Activated naive CD8-positive, alpha-beta T cell treated with anti-CD3 and anti-CD28 coated beads, Interleukin-2, amount 50 U/mL, for 24 hours (primary cell): ENCODE data around the gene SLC29A2.
"Not testable (repeated sequence)": the region's sequence is repeated elsewhere in the genome, so short reads cannot be mapped to it uniquely, and the experiment has no call there.

Experiments
- ATAC-seq: fragments of 150-1000 bp; cut with Tn5 transposase; one replicate; pipeline ENCODE4 v1.10.0; 2021
- DNase-seq: peaks from one replicate; pipeline ENCODE4 v3.0.0; 2021
- H3K27ac Mint-ChIP-seq: one replicate; pipeline ENCODE4 v1.8.0; 2021; ENCODE audit warnings: mild to moderate bottlenecking, mixed read lengths
- H3K27me3 Mint-ChIP-seq: one replicate; pipeline ENCODE4 v1.8.0; 2021; ENCODE audit warnings: mixed read lengths
- H3K36me3 Mint-ChIP-seq: one replicate; pipeline ENCODE4 v1.8.0; 2021; ENCODE audit warnings: low read depth, mixed read lengths
- H3K4me1 Mint-ChIP-seq: one replicate; pipeline ENCODE4 v1.8.0; 2021; ENCODE audit warnings: mixed read lengths
- H3K4me3 Mint-ChIP-seq: one replicate; pipeline ENCODE4 v1.8.0; 2021; ENCODE audit warnings: mild to moderate bottlenecking, moderate library complexity, mixed read lengths
- H3K9me3 Mint-ChIP-seq: one replicate; pipeline ENCODE4 v1.8.0; 2021; ENCODE audit warnings: mixed read lengths

The SLC29A2 gene

DNA sequence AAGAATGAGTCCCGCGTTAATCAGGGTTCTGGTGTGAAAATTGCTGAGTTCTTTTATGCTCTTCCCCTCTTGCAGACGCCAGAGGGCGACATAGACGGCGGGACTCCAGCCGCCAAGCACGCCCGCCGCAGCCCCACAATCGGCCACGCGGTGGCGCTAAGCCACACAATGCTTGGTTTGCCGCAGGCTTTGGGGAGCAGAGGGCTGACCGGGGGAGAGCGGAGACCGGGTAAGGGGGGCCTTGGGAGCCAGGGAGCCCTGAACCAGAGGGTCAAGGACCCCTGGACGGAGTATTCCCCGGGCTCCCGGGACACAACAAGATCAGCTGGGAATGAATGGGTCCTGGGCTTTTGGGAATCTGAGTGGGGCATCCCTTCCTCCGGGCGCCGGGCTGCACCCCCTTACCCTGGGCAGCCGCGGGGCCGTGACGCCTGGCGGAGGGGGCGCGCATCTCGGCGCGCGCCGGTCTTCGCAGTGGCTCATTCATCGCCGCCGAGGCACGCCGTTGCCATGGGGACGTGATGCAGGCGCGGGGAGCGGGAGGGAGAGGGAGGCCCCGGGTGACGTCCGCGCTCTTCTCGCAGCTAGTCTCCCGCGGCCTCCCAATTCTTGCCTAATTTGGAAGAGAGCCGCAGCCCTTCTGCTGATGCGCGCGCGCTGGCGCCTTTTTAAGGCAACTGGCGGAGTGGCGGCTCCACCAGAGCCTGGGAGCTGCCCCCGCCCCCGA lies 37.1 kb upstream of the SLC29A2 start:
- Mint-ChIP-seq H3K36me3 (no peaks in the 10 kb centered on the region), H3K27ac (peak overlapping the region; percentile 60), H3K4me1 (peaks cover 4% of the 10 kb centered on the region), H3K9me3 (no peaks in the 10 kb centered on the region), H3K4me3 (peak overlapping the region; percentile 74), H3K27me3 (peaks cover 31% of the 10 kb centered on the region)
- peak; percentile 91 for ATAC-seq
- peak; percentile 98 for DNase-seq

DNA sequence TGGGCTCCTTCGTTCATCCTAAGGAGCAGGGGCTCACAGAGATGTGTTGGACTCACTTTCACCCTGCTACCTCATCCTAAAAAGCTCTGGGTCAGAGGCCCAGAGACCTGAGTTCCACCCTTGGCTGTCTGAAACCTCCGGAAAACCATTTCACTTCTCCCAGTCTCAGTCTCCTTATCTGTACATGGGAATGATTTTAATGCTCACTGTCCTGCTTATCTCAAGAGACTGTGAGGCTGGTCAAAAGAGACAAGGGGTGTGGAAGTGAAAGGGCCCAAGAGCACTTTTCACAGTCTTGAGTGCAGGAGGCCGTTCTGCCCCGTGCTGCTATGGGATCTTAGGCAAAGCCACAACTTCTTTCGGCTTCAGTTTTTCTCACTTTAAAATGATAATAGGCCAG lies 36.1 kb upstream of the SLC29A2 start:
- DNase-seq (no peak), ATAC-seq (no peak)
- H3K36me3 Mint-ChIP-seq: no peaks in the 10 kb centered on the region

DNA sequence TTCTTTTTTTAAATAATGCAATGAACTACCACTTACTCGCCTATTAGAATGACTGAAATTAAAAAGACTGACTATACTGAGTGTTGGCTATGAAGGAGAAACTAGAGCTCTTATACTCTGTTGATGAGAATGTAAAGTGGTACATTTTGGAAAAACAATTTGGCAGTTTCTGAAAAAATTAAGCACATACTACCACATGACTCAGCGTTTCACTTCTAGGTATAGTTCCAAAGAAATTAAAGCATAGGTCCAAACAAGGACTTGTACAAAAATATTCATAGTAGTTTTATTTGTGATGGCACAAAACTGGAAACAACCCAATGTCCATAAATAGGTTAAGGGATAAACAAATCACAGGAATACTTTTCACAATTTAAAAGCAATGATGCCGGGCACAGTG lies 22.4 kb upstream of the SLC29A2 start:
- peaks cover 5% of the 10 kb centered on the region for H3K27me3 Mint-ChIP-seq
- DNase-seq: no peak
- H3K4me1 Mint-ChIP-seq: no peaks in the 10 kb centered on the region
- no peak for ATAC-seq
- no peak overlapping the region for H3K4me3 Mint-ChIP-seq
- H3K36me3 Mint-ChIP-seq: no peaks in the 10 kb centered on the region
- H3K9me3 Mint-ChIP-seq: no peaks in the 10 kb centered on the region
- no peak overlapping the region for H3K27ac Mint-ChIP-seq

More for the DNA sequence above, 36.1 kb upstream of the SLC29A2 start:
- Mint-ChIP-seq H3K4me1 (peaks cover 4% of the 10 kb centered on the region), H3K4me3 (no peak overlapping the region), H3K27me3 (peaks cover 26% of the 10 kb centered on the region), H3K27ac (no peak overlapping the region), H3K9me3 (no peaks in the 10 kb centered on the region)

DNA sequence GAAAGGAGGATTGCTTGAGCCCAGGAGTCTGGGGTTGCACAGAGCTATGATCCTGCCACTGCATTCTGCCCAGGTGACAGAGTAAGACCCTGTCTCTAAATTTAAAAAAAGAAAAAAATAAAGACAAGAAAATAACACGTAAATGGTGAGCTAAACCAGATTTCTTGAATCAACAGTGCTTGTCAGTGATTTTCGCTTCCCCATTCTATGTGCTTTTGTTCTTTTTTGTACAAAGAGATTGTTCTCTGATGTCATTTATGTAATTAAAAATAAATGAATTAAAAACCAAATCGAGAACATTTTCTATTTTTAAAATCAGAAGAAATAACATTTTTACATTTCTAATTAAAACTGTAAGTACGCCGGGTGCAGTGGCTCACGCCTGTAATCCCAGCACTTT lies 19.8 kb upstream of the SLC29A2 start:
- no peak for ATAC-seq
- peaks cover 5% of the 10 kb centered on the region for H3K27me3 Mint-ChIP-seq
- H3K4me3 Mint-ChIP-seq: no peak overlapping the region
- no peak for DNase-seq
- H3K4me1 Mint-ChIP-seq: peaks cover 4% of the 10 kb centered on the region
- H3K9me3 Mint-ChIP-seq: no peaks in the 10 kb centered on the region
- no peak overlapping the region for H3K27ac Mint-ChIP-seq
- no peaks in the 10 kb centered on the region for H3K36me3 Mint-ChIP-seq

DNA sequence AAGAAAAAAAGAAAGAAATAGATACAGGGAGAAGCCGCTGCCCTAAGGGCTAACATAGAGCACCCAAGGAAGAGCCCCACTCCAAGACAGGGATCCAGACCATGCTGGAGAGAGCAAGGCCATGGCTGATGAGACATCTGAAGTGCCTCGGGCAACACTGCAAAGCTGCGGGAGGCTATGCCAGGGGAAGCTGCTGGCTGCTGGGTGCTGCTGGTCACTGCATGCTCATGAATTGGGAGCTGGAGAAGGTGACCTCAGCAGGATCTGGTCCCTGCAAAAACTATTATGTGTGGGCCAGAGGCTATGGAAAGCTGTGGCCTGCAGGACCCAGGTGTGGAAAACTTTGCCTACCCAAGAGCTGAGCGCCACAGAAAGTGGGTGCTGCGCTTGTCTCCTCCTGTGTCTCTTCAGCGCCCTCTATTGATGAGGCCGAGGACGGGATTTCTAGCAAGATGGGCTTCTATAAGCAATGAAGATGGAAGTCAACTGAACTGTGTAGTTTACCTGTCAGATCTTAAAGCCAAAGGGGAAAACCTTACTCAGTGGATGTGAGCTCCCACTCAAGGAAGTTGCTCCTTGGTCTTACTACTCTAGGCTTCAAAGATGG lies 17.3 kb upstream of the SLC29A2 start:
- ATAC-seq: peak; percentile 78

DNA sequence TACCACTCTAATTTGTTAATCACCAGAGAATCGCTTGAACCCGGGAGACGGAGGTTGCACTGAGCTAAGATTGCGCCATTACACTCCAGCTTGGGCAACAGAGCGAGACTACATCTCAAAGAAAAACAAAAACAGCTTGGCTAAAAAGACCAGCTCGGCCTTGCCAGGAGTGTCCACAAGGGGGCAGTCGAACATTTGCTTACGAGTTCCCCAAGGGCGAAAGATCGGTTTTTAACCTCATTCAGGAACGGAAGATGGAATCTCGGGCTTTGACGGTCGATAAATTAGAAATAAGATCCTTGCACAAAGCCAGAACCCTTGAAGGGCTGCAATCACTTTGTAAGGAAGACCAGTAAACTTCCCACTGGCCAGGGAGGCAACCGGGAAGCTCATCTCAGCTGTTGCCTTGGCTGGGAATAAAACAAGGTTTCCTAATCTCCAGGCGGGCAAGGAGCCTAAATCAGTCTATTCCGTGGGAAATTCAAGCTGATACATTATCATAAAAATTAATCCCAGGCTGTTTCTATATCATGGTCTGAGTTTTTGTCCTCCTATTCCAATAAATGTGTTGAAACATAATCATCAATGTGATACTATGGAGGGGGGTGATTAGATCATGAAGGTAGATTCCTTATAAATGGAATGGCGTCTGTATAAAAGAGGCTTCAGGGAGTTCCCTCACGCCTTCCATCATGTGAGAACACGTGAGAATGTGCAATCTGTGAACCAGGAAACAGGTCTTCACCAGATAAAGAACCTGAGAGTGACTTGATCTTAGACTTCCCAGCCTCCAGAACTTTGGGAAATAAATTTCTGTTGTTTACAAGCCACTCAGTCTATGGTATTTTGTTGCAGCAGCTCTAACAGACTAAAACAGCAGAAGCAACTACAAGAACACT lies 14.9 kb upstream of the SLC29A2 start:
- ATAC-seq (peak; percentile 70), DNase-seq (peak; percentile 86)
- Mint-ChIP-seq H3K9me3 (no peaks in the 10 kb centered on the region), H3K27me3 (peaks cover 6% of the 10 kb centered on the region), H3K4me3 (peak overlapping the region; percentile 28), H3K36me3 (no peaks in the 10 kb centered on the region), H3K4me1 (peaks cover 8% of the 10 kb centered on the region), H3K27ac (no peak overlapping the region)

More for the DNA sequence above, 17.3 kb upstream of the SLC29A2 start:
- no peaks in the 10 kb centered on the region for H3K36me3 Mint-ChIP-seq
- peaks cover 8% of the 10 kb centered on the region for H3K27me3 Mint-ChIP-seq
- H3K9me3 Mint-ChIP-seq: no peaks in the 10 kb centered on the region
- H3K4me1 Mint-ChIP-seq: peaks cover 8% of the 10 kb centered on the region
- peak; percentile 74 for DNase-seq
- no peak overlapping the region for H3K4me3 Mint-ChIP-seq
- peak overlapping the region; percentile 54 for H3K27ac Mint-ChIP-seq

DNA sequence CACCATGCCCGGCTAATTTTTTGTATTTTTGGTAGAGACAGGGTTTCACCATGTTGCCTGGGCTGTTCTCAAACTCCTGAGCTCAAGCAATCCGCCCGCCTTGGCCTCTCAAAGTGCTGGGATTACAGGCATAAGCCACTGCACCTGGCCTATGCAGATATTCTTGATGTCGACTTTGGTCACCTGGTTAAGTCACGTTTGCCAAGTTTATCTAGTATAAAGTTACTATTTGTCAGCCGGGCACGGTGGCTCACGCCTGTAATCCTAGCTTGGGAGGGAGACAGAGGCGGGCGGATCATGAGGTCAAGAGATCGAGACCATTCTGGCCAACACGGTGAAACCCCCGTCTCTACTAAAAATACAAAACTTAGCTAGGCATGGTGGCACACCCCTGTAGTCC lies 12.8 kb upstream of the SLC29A2 start:
- not testable (repeated sequence) for ATAC-seq, H3K27me3 Mint-ChIP-seq, DNase-seq, H3K27ac Mint-ChIP-seq, H3K4me3 Mint-ChIP-seq, H3K9me3 Mint-ChIP-seq, H3K36me3 Mint-ChIP-seq
- peaks cover 10% of the 10 kb centered on the region for H3K4me1 Mint-ChIP-seq

DNA sequence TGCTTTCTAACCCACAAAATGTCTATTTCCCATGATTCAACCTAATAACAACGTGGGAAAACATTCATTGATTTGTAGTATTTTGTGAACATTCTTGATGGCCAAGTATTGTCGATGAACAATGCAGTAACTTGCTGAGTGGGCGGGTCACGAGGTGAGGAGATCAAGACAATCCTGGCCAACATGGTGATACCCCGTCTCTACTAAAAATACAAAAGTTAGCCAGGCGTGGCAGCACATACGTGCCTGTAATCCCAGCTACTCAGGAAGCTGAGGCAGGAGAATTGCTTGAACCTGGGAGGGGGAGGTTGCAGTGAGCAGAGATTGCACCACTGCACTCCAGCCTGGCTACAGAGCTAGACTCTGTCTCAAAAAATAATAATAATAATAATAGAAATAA lies 8.7 kb upstream of the SLC29A2 start:
- H3K9me3 Mint-ChIP-seq, DNase-seq, H3K27me3 Mint-ChIP-seq, H3K4me3 Mint-ChIP-seq, H3K36me3 Mint-ChIP-seq, ATAC-seq, H3K27ac Mint-ChIP-seq, H3K4me1 Mint-ChIP-seq: not testable (repeated sequence)

DNA sequence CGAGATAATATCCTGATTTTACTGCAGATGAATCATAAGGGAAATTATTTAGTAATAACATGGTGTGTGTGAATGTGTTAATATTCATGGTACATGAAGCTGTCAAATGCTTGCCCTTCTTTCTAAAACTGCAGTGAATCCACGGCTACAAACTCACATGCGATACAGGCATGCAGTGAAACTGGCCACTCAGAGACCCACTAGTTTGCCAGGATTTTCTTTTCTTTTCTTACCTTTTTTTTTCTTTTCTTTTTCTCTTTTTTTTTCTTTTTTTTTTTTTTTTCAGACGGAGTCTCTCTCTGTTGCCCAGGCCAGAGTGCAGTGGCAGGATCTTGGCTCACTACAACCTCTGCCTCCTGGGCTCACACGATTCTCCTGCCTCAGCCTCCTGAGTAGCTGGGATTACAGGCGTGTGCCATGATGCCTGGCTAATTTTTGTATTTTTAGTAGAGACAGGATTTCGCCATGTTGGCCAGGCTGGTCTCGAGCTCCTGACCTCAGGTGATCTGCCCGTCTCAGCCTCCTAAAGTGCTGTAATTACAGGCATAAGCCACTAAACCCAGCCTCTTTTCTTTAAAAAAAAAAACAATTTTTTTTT lies 2.2 kb upstream of the SLC29A2 start:
- not testable (repeated sequence) for ATAC-seq, H3K4me3 Mint-ChIP-seq, H3K9me3 Mint-ChIP-seq, H3K36me3 Mint-ChIP-seq, DNase-seq, H3K27me3 Mint-ChIP-seq
- Mint-ChIP-seq H3K27ac (peak overlapping the region; percentile 42), H3K4me1 (peaks cover 24% of the 10 kb centered on the region)

DNA sequence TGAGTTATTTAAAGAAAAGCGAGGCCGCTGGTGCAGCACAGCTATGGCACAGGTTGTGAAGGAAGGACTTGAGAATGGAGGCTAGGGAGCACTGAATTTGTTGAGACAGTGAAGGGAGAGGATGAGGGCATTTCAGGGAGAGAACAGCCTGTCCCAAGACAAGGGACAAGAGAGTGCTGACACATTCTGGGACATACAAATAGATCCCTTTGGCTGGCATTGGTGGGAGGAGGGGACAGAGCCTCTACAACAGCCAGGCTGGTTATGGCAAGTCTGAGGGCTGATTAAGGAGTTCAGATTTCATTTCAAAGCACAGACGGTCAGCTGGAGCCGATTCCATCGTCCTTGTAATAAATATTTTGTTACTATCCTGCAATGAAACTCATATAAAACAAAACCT lies 1.7 kb upstream of the SLC29A2 start:
- peaks cover 6% of the 10 kb centered on the region for H3K27me3 Mint-ChIP-seq
- H3K9me3 Mint-ChIP-seq: no peaks in the 10 kb centered on the region
- peak overlapping the region; percentile 42 for H3K27ac Mint-ChIP-seq
- no peak for ATAC-seq
- peaks cover 6% of the 10 kb centered on the region for H3K36me3 Mint-ChIP-seq
- H3K4me1 Mint-ChIP-seq: peaks cover 24% of the 10 kb centered on the region
- no peak overlapping the region for H3K4me3 Mint-ChIP-seq
- no peak for DNase-seq

DNA sequence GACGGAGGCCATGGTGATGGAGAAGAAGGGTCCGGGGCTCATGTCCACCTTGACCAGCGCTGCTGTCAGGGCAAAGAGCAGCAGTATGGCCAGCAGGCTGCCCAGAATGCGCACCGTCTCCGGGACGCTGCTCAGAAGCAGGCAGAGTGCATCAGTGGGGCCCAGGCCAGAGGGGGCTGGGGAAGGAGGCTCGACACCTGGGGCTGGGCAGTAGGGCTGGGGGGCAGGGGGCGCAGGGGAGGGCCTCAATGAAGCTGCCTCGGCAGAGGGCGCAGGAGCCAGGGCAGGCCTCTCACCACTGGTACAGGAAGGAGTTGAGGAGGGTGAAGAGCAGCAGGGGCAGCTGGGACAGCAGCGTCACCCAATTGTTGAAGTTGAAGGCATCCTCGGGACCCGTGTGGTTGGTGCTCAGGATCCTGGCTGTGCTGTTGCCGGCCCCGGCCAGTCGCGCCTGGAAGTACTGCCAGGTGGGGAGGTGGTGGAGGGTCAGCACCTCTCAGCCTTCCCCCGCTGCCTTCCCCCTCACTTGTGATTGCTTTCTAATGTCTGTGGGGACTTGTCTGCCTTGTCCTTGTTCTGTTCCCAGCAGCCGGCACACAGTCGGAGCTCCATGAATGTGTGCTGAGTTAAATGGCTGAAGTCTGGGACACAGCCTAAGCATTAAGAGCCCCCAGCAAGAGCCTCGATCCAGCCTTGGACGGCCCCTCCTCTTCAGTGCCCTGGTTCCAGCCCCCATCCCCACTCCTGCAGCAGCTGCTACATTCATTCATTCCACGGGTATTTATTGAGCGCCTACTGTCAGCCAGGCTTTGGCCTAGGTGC lies 2.3 kb downstream of the SLC29A2 start:
- H3K36me3 Mint-ChIP-seq: peaks cover 14% of the 10 kb centered on the region
- peak overlapping the region; percentile 45 for H3K27ac Mint-ChIP-seq
- peaks cover 24% of the 10 kb centered on the region for H3K4me1 Mint-ChIP-seq
- no peaks in the 10 kb centered on the region for H3K9me3 Mint-ChIP-seq
- ATAC-seq: no peak
- peaks cover 6% of the 10 kb centered on the region for H3K27me3 Mint-ChIP-seq
- H3K4me3 Mint-ChIP-seq: peak overlapping the region; percentile 87
- DNase-seq: no peak

DNA sequence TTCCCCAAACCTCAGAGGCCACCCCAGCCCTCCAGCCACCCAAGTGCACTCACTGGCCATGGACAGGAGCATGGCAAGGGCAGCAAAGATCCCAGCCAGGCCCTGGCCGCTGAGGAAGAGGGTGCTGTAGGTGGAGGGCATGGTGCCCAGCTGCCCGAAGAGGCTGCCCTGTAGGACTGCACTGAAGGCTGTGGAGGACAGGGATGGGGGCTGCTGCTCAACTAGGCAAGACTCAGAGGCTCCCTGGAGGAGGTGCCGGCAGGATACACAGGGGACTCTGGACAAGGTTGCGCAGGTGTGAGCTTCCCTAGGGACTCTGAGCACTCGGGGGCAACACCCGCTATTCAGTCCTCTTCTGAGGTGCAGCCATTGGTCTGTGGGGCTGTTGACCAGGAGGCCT lies 3.1 kb downstream of the SLC29A2 start:
- Mint-ChIP-seq H3K9me3 (no peaks in the 10 kb centered on the region), H3K36me3 (peaks cover 14% of the 10 kb centered on the region), H3K4me1 (peaks cover 22% of the 10 kb centered on the region), H3K27me3 (peaks cover 4% of the 10 kb centered on the region), H3K4me3 (no peak overlapping the region), H3K27ac (no peak overlapping the region)
- no peak for ATAC-seq
- no peak for DNase-seq

DNA sequence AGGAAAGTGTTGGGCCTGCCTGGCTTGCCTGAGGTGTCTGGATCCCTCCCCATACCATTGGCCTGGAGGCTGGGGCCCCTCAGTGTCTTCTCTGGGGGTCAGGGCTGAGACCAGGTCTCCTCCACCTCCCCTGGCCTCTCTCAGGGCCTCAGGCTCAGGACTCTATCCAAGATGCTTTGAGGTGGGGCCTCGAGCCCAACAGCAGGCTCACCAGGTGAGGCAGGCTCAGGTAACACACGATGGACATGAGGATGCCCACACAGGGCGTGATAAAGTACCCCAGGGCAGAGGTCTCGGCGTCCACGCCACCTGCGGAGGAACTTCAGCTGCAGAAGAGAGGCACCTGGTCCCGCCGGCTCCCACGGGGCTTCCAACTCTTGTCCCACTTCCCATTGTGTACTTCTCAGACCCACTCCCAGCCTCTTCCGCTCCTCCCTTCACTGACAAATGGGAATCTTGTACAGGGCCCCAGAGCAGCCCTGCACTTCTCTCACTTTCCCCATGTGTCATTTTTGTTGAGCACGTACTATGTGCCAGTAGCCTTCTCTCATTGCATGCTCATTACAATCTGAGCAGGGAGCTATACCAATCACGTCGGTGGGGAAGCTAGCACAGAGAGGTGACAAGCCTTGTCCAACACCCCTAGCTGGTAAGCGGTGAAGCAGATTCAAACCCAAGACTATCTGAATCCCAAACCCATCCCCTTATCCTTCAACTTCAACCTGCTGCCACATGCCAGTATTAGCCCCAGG lies 3.8 kb downstream of the SLC29A2 start:
- ATAC-seq (no peak), DNase-seq (no peak)
- Mint-ChIP-seq H3K4me3 (no peak overlapping the region), H3K9me3 (no peaks in the 10 kb centered on the region), H3K27ac (no peak overlapping the region), H3K36me3 (peaks cover 14% of the 10 kb centered on the region), H3K4me1 (peaks cover 17% of the 10 kb centered on the region), H3K27me3 (no peaks in the 10 kb centered on the region)
